Smooth muscle cell (in vitro differentiated cells): ENCODE data around the gene RPS27L. TPM values are rescaled to one million over a fixed set of nuclear protein-coding genes. Genes with fewer than 3 reads are reported as not detected.

ENCODE experiments used
- DNase-seq: peaks from one replicate; lab custom pipeline; 2025; ENCODE audit not compliant: unreplicated experiment; lab: John Stamatoyannopoulos, UW
- H2AFZ ChIP-seq: fragments of 200-600 bp; sonication (generic); 2 replicates; pipeline ENCODE4 v1.6.0; 2016; ENCODE audit warnings: antibody characterized with exemption, low read depth, mild to moderate bottlenecking
- H3F3A ChIP-seq: fragments of 200-600 bp; sonication (generic); 2 replicates; pipeline ENCODE4 v1.6.0; 2017; ENCODE audit warnings: antibody characterized with exemption, low read depth
- H3K27ac ChIP-seq: fragments of 200-600 bp; sonication (generic); 2 replicates; pipeline ENCODE4 v1.5.1; 2016; ENCODE audit warnings: low read depth, mild to moderate bottlenecking
- H3K27me3 ChIP-seq: fragments of 200-600 bp; sonication (generic); 2 replicates; pipeline ENCODE4 v1.6.1; 2016; ENCODE audit warnings: low read depth, mild to moderate bottlenecking
- H3K36me3 ChIP-seq: fragments of 200-600 bp; sonication (generic); 2 replicates; pipeline ENCODE4 v1.5.1; 2016; ENCODE audit warnings: low read depth
- H3K4me1 ChIP-seq: fragments of 200-600 bp; sonication (generic); 2 replicates; pipeline ENCODE4 v1.5.1; 2016; ENCODE audit warnings: low read depth
- H3K4me2 ChIP-seq: fragments of 200-600 bp; sonication (generic); 2 replicates; pipeline ENCODE4 v1.6.0; 2016; ENCODE audit warnings: mild to moderate bottlenecking
- H3K4me3 ChIP-seq: fragments of 200-600 bp; sonication (generic); 2 replicates; pipeline ENCODE4 v1.5.1; 2016; ENCODE audit warnings: mild to moderate bottlenecking
- H3K79me2 ChIP-seq: fragments of 200-600 bp; sonication (generic); 2 replicates; pipeline ENCODE4 v1.6.0; 2016; ENCODE audit warnings: low read depth, mild to moderate bottlenecking
- H3K9ac ChIP-seq: fragments of 200-600 bp; sonication (generic); 2 replicates; pipeline ENCODE4 v1.6.0; 2016; ENCODE audit warnings: low read depth
- H3K9me3 ChIP-seq: fragments of 200-600 bp; sonication (generic); replicated peaks from 2 replicates; pipeline ENCODE4 v1.5.1; 2016; ENCODE audit warnings: low read depth
- H4K20me1 ChIP-seq: fragments of 200-600 bp; sonication (generic); 2 replicates; pipeline ENCODE4 v1.6.0; 2016; ENCODE audit warnings: low read depth
- WGBS: methylation state at CpG from one replicate; pipeline ENCODE4 v1.1.7; 2016; ENCODE audit warnings: low lambda C conversion rate; 5-methylcytosine and 5-hydroxymethylcytosine counted together
- polyA plus RNA-seq: library from polyadenylated mRNA; unstranded; fragments of >200 nt; fragmentation: Nextera tagmentation; extraction: Ambion mirVana; gene quantifications from 2 replicates; pipeline ENCODE4 v1.2.1, GENCODE V29; 2016
- total RNA-seq: library from RNA; depleted of rRNA; stranded (reverse); fragments of >200 nt; gene quantifications from 2 replicates; pipeline ENCODE4 v1.2.3, GENCODE V29; 2014
- TF ChIP-seq, protein P1 (sequence below): fragments of 200-600 bp; sonication (generic); IDR thresholded peaks from 2 replicates; pipeline ENCODE4 v1.5.1; 2017; ENCODE audit warnings: borderline replicate concordance, mild to moderate bottlenecking, antibody characterized with exemption; ENCODE audit not compliant: insufficient read depth, poor library complexity, severe bottlenecking

RPS27L gene
- total and polyA plus RNA-seq, 2 experiments from 2014 or later = 180 to 641 TPM

DNA sequence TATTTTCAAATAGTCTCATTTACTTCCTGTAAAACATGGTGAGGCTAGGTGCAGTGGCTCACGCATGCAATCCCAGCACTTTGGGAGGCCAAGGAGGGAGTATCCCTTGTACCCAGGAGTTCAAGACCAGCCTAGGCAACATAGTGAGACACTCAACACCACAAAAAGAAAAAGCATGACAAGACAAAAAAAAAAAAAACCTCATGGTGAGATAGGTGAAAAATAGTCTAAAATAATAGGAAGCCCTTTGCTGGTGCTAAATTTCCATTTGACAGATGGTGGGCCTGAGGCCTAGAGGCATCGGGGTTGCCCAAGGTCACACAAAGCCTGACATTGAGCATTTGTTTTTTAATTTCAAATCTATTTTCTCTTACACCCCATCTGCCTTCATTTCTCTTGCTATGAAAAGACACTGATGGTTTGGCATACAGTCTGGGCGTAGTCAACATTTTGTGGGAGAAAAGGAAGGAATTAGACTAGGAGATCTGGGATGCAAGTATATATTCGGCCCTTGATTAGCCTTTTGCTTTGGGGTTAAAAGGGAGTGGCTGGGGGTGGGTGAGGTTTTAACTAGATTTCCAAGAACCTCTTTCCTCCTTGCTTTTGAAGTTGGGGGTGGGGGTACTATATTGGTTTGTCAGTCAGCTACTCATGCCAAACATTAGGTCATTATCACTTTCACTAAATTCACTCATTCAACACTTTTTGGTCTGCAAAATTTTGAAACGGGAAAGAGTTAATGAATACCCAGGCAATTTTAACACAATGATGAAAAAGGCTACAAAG is 43.4 kb upstream of the RPS27L start:
- no peak overlapping the region for H3K4me2 ChIP-seq
- H3K27me3 ChIP-seq = no peaks in the 10 kb centered on the region
- no peaks in the 10 kb centered on the region for H3K9me3 ChIP-seq
- no peaks in the 10 kb centered on the region for H3K36me3 ChIP-seq
- peaks cover 31% of the 10 kb centered on the region for H3K4me1 ChIP-seq
- H3F3A ChIP-seq = no peaks in the 10 kb centered on the region
- no peak overlapping the region for H2AFZ ChIP-seq
- no peak overlapping the region for H3K4me3 ChIP-seq
- peaks cover 70% of the 10 kb centered on the region for H4K20me1 ChIP-seq
- H3K9ac ChIP-seq = no peak overlapping the region
- TF ChIP-seq, protein P1, sequence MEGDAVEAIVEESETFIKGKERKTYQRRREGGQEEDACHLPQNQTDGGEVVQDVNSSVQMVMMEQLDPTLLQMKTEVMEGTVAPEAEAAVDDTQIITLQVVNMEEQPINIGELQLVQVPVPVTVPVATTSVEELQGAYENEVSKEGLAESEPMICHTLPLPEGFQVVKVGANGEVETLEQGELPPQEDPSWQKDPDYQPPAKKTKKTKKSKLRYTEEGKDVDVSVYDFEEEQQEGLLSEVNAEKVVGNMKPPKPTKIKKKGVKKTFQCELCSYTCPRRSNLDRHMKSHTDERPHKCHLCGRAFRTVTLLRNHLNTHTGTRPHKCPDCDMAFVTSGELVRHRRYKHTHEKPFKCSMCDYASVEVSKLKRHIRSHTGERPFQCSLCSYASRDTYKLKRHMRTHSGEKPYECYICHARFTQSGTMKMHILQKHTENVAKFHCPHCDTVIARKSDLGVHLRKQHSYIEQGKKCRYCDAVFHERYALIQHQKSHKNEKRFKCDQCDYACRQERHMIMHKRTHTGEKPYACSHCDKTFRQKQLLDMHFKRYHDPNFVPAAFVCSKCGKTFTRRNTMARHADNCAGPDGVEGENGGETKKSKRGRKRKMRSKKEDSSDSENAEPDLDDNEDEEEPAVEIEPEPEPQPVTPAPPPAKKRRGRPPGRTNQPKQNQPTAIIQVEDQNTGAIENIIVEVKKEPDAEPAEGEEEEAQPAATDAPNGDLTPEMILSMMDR = no peak
- no peak for DNase-seq
- WGBS = 97% methylated on average over 5 of the region's 5 CpGs
- H3K79me2 ChIP-seq = peaks cover 36% of the 10 kb centered on the region
- no peak overlapping the region for H3K27ac ChIP-seq

DNA sequence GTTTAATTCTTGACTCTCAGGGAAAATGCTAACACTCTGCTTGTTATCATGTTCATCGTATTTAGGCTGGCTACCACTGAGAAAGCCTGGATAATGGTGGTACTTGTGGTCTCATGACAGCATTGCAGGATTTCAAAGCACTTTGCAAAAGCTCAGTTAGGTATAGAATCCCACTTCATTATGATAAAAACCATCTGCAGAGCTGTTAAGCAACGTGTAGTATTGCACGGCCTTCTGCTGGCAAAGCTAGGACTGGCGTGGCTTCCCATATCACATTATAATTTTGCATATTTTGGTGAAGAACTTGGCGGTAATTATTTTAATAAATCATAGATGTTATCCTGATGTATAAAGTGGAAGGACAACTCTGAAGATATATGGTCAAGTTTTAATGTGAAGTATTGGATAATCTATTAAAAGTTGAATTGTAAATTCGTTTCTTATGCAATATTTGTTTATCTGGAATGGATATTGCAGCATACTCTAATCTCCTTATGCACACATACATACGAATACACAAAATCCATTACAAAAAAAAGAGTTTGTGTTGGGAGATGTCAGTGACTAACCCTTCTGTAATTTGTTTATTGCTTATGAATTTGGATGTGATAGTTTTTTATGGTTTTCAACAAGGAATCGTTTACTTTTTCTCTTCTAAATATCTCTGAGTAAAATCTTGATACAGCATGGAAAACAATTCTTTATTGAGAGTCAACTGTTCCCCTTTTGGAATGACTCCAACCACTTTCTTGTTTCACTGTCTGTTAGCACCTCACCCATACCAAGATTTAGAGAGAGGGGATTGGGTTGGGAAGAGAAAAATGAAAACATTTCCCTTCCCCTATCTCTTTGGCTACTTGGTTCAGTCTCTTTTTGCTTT is 41.3 kb upstream of the RPS27L start:
- H3K4me1 ChIP-seq = peaks cover 36% of the 10 kb centered on the region
- peak overlapping the region; percentile 60 for H3K27ac ChIP-seq

GRCh38 chr15:63197626-63198025 is 40.3 kb upstream of the RPS27L start:
- H3K79me2 ChIP-seq = peaks cover 46% of the 10 kb centered on the region
- H3K4me1 ChIP-seq = peaks cover 36% of the 10 kb centered on the region
- H3K4me2 ChIP-seq = peak overlapping the region; percentile 12
- no peaks in the 10 kb centered on the region for H3K36me3 ChIP-seq
- no peak for DNase-seq
- H3K9me3 ChIP-seq = no peaks in the 10 kb centered on the region
- H3K4me3 ChIP-seq = no peak overlapping the region
- TF ChIP-seq, protein P1 = no peak
- H4K20me1 ChIP-seq = peaks cover 68% of the 10 kb centered on the region
- H3K27ac ChIP-seq = no peak overlapping the region
- 100% methylated on average over 1 of the region's 1 CpG for WGBS
- H2AFZ ChIP-seq = no peak overlapping the region
- H3K27me3 ChIP-seq = no peaks in the 10 kb centered on the region
- H3F3A ChIP-seq = no peaks in the 10 kb centered on the region
- H3K9ac ChIP-seq = no peak overlapping the region

More for the DNA sequence above, 41.3 kb upstream of the RPS27L start:
- H3K9ac ChIP-seq = no peak overlapping the region
- H3K36me3 ChIP-seq = no peaks in the 10 kb centered on the region
- TF ChIP-seq, protein P1 = no peak
- H4K20me1 ChIP-seq = peaks cover 75% of the 10 kb centered on the region
- H3K27me3 ChIP-seq = no peaks in the 10 kb centered on the region
- no peak overlapping the region for H2AFZ ChIP-seq
- peaks cover 40% of the 10 kb centered on the region for H3K79me2 ChIP-seq
- peak overlapping the region; percentile 12 for H3K4me2 ChIP-seq
- peak overlapping the region; percentile 4 for H3K4me3 ChIP-seq
- no peaks in the 10 kb centered on the region for H3F3A ChIP-seq
- WGBS = 44% methylated on average over 8 of the region's 8 CpGs
- DNase-seq = no peak
- no peaks in the 10 kb centered on the region for H3K9me3 ChIP-seq
